H1 (cell line): ENCODE measurements around the gene GPR162. TPM values are rescaled to one million over a fixed set of nuclear protein-coding genes. Genes with fewer than 3 reads are reported as not detected.

ENCODE experiments used
- PHF8 ChIP-seq: fragments of 200-600 bp; sonication (generic); conservative IDR thresholded peaks from 2 replicates; pipeline ENCODE4 v1.7.1; 2012; ENCODE audit warnings: low read depth, mild to moderate bottlenecking, inconsistent platforms, low read length, moderate library complexity
- SAP30 ChIP-seq: fragments of 300-600 bp; sonication (generic); IDR thresholded peaks from 2 replicates; pipeline ENCODE4 v1.7.1; 2012; ENCODE audit warnings: low read length, moderate library complexity, mild to moderate bottlenecking, inconsistent platforms; ENCODE audit not compliant: insufficient read depth, insufficient replicate concordance
- polyA plus RNA-seq, 7 experiments: library from polyadenylated mRNA; depleted of rRNA in 3 of 7; stranded (reverse) in 5 of 7; unstranded in 2 of 7; fragments of >200 nt in 5 of 7; fragments of 200-250 nt in 2 of 7; gene quantifications; 1 replicate in 5 of 7; 2 replicates in 1 of 7; 4 replicates in 1 of 7; pipeline versions ENCODE4 v1.2.1 to v1.2.3, GENCODE V29; 2011 to 2013; ENCODE audit warnings: missing spikeins in 2 of 7, mixed read lengths in 2 of 7
- total RNA-seq: library from RNA; stranded (reverse); fragmentation: NEBNext Ultra II Directional; extraction: Animal tissue kit (Norgen Biotek cat#: 25700); gene quantifications from 2 replicates; pipeline ENCODE4 v1.2.1, GENCODE V29; 2021

GPR162 gene
- total and polyA plus RNA-seq, 2 of the 8 experiments (the other 6 are each of a cell fraction or from before 2014, with no cell fraction given), result 7.3 to 8.8 TPM

GRCh38 chr12:6783828-6784227, 37.8 kb upstream of the GPR162 start (continued):
- TF ChIP-seq SAP30, result no peak
- no peak for TF ChIP-seq PHF8
- TF ChIP-seq, all 59 proteins: peak for 0
